ENCODE measurements around the gene EPHA2. TPM values are rescaled to one million over a fixed set of nuclear protein-coding genes. Genes with fewer than 3 reads are reported as not detected.

EPHA2 gene
- total and polyA plus RNA-seq, 2 experiments from 2014 or later = 7.5 to 51.2 TPM

DNA sequence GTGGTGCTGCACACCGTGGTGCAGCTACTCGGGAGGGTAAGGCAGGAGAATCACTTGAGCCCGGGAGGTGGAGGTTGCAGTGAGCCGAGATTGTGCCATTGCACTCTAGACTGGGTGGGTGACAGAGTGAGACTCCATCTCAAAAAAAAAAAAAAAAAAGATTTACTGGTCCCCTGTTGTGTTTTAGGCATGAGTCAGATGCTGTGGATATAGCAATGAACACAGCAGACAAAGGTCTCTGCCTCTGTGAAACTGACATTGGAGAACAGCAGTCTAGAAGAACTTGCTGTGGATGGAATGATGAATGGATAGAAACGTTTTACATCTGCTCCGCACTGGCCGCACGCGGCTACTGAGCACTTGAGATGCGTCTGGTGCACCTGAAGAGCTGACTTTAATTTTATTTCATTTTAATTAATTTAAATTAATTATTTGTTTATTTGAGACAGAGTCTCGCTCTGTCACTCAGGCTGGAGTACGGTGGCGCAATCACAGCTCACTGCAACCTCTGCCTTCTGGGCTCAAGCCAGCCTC, 24.5 kb upstream of the EPHA2 start:
- no peak overlapping the region for H3K4me2 ChIP-seq
- Mint-ChIP-seq H3K4me3 (no peak overlapping the region), H3K4me1 (peaks cover 22% of the 10 kb centered on the region), H3K36me3 (ENCODE audit: low read depth) (no peaks in the 10 kb centered on the region), H3K9me3 (no peaks in the 10 kb centered on the region), H3K27ac (no peak overlapping the region), H3K27me3 (ENCODE audit: insufficient read depth, low read depth, poor library complexity) (peaks cover 20% of the 10 kb centered on the region)
- ATAC-seq (no peak), DNase-seq (ENCODE audit: low spot score) (no peak)
- no peak overlapping the region for H3K4me3 ChIP-seq
- H2AFZ ChIP-seq = no peak overlapping the region
- H3F3A ChIP-seq (replicated peaks; ENCODE audit: low read depth) = peaks cover 4% of the 10 kb centered on the region; the same call in 1 of the 2 replicates
- peaks cover 9% of the 10 kb centered on the region; the same call in 1 of the 2 replicates for H3K4me1 ChIP-seq (ENCODE audit: insufficient read depth)
- no peak for TF ChIP-seq JUNB (IDR thresholded peaks at IDR 0.05; ENCODE audit: unreplicated experiment)
- TF ChIP-seq CREB1 (CRISPR knock-in tag; IDR thresholded peaks at IDR 0.05; ENCODE audit: low read depth) = no peak
- TF ChIP-seq ZNF462 (CRISPR knock-in tag; IDR thresholded peaks at IDR 0.05) = no peak
- no peak for TF ChIP-seq ZNF114 (CRISPR knock-in tag; IDR thresholded peaks at IDR 0.05)
- no peak for TF ChIP-seq STAT1 (IDR thresholded peaks at IDR 0.05; ENCODE audit: unreplicated experiment)
- no peak for TF ChIP-seq POLR2AphosphoS5 (IDR thresholded peaks at IDR 0.05; ENCODE audit: low read depth)
- no peak for TF ChIP-seq NANOG (IDR thresholded peaks at IDR 0.05; ENCODE audit: borderline replicate concordance)
- no peak for TF ChIP-seq EZH2 (IDR thresholded peaks at IDR 0.05; ENCODE audit: low read depth, unreplicated experiment)
- no peak for TF ChIP-seq EZH2phosphoT487 (IDR thresholded peaks at IDR 0.05; ENCODE audit: unreplicated experiment)
- no peak for TF ChIP-seq CTCF (conservative IDR thresholded peaks at IDR 0.05; ENCODE audit: low read depth in 2 of 2)
- no peak for TF ChIP-seq ZNF331 (CRISPR knock-in tag; IDR thresholded peaks at IDR 0.05; ENCODE audit: low read depth)
- no peaks in the 10 kb centered on the region for H3K36me3 ChIP-seq (ENCODE audit: insufficient read depth)
- no peaks in the 10 kb centered on the region for H4K20me1 ChIP-seq (replicated peaks; ENCODE audit: insufficient read depth)
- H3K79me2 ChIP-seq (replicated peaks; ENCODE audit: insufficient read depth) = no peaks in the 10 kb centered on the region
- no peaks in the 10 kb centered on the region for H3K27me3 ChIP-seq (ENCODE audit: insufficient read depth)
- no peak overlapping the region for H3K27ac ChIP-seq (ENCODE audit: low read depth)
- H3K9me2 ChIP-seq (ENCODE audit: insufficient read depth) = no peaks in the 10 kb centered on the region

All from GM23338 (cell line).